HCT116 (cell line): ENCODE measurements around the gene APBA3. TPM values are rescaled to one million over a fixed set of nuclear protein-coding genes. Genes with fewer than 3 reads are reported as not detected.

Experiments
- ATAC-seq: fragments of 200-7000 bp; cut with Tn5 transposase; 2 replicates; pipeline ENCODE4 v1.9.1; 2020; ENCODE audit warnings: mild to moderate bottlenecking, moderate library complexity
- BruUV-seq: library from RNA; stranded (reverse); fragments of 400-500 nt; replicated peaks from 2 replicates; lab custom pipeline; 2021; lab: Mats Ljungman, UMichigan
- CTCF ChIA-PET: fragments of 300-600 bp; sonication (Branson Sonifier 250); formaldehyde crosslinking; loops from one replicate; lab custom pipeline; 2021; ENCODE audit warnings: antibody characterized with exemption; lab: Charles Lee
- POLR2A ChIA-PET: fragments of 300-600, 350-600 bp; sonication (Branson Sonifier 250); formaldehyde crosslinking; loops from one replicate; lab custom pipeline; 2021; ENCODE audit warnings: antibody characterized with exemption; lab: Charles Lee
- RAD21 ChIA-PET, 2 experiments: fragments of 300-600 bp; sonication (Branson Sonifier 250); formaldehyde crosslinking; loops; one replicate each; lab custom pipeline; 2023; ENCODE audit warnings: low total read pairs in 2 of 2; ENCODE audit not compliant: uncharacterized antibody in 2 of 2, unreplicated experiment in 2 of 2, low non-redundant PET in 1 of 2; lab: Charles Lee
- DNase-seq: peaks from one replicate; pipeline ENCODE4 v3.0.0-alpha.2; 2010; ENCODE audit warnings: low read depth, low spot score
- H2AFZ ChIP-seq: fragments of 200-600 bp; shearing (Covaris generic), sonication (generic); 2 replicates; pipeline ENCODE4 v1.6.1; 2017; ENCODE audit warnings: low read depth, mixed run types, mixed read lengths, antibody characterized with exemption, low read length; ENCODE audit not compliant: poor library complexity, severe bottlenecking
- H3K27ac ChIP-seq: 2 replicates; pipeline ENCODE4 v1.5.1; 2012; ENCODE audit warnings: low read depth, low read length
- H3K27me3 ChIP-seq: fragments of 200-600 bp; sonication (generic); 2 replicates; pipeline ENCODE4 v1.6.1; 2016; ENCODE audit warnings: mixed run types, low read length, mixed read lengths; ENCODE audit not compliant: insufficient read depth
- H3K36me3 ChIP-seq, 2 experiments: fragments of 200-500 bp in 1 of 2; fragments of 200-600 bp in 1 of 2; sonication (Bioruptor generic) in 1 of 2; sonication (generic) in 1 of 2; 2 replicates each; pipeline versions ENCODE4 v1.5.1 to v1.6.1; 2014 to 2016; ENCODE audit warnings: low read length in 2 of 2, inconsistent platforms in 1 of 2, mixed read lengths in 1 of 2, mixed run types in 1 of 2; ENCODE audit not compliant: insufficient read depth in 2 of 2, control insufficient read depth in 1 of 2
- H3K4me1 ChIP-seq, 2 experiments: fragments of 200-600 bp in 1 of 2; sonication (generic) in 1 of 2; 2 replicates each; pipeline versions ENCODE4 v1.5.1 to v1.6.1; 2012 to 2017; ENCODE audit warnings: low read length in 2 of 2, inconsistent platforms in 1 of 2, mild to moderate bottlenecking in 1 of 2, mixed read lengths in 1 of 2, mixed run types in 1 of 2, moderate library complexity in 1 of 2; ENCODE audit not compliant: insufficient read depth in 2 of 2, control insufficient read depth in 1 of 2
- H3K4me2 ChIP-seq: fragments of 200-600 bp; sonication (generic); 2 replicates; pipeline ENCODE4 v1.6.1; 2017; ENCODE audit warnings: mixed run types, low read length, mixed read lengths
- H3K4me3 ChIP-seq, 2 experiments: fragments of 200-600 bp in 1 of 2; sonication (generic) in 1 of 2; replicated peaks in 1 of 2; 2 replicates each; pipeline ENCODE4 v1.5.1; 2011 to 2016; ENCODE audit warnings: low read length in 2 of 2, control low read depth in 1 of 2, low read depth in 1 of 2, mild to moderate bottlenecking in 1 of 2, mixed read lengths in 1 of 2, mixed run types in 1 of 2
- H3K79me2 ChIP-seq: fragments of 200-600 bp; sonication (generic); 2 replicates; pipeline ENCODE4 v1.6.1; 2017; ENCODE audit warnings: mild to moderate bottlenecking, mixed run types, low read length, moderate library complexity, mixed read lengths; ENCODE audit not compliant: insufficient read depth
- H3K9ac ChIP-seq: fragments of 200-600 bp; sonication (generic); 2 replicates; pipeline ENCODE4 v1.6.1; 2016; ENCODE audit warnings: low read length, mixed read lengths
- H3K9me2 ChIP-seq: fragments of 200-600 bp; sonication (generic), shearing (Covaris generic); 2 replicates; pipeline ENCODE4 v1.6.1; 2017; ENCODE audit warnings: mixed run types, mild to moderate bottlenecking, moderate library complexity; ENCODE audit not compliant: insufficient read depth
- H3K9me3 ChIP-seq, 2 experiments: fragments of 200-500 bp in 1 of 2; fragments of 200-600 bp in 1 of 2; sonication (Bioruptor generic) in 1 of 2; sonication (generic) in 1 of 2; 2 replicates each; pipeline ENCODE4 v1.6.1; 2014 to 2017; ENCODE audit warnings: low read length in 2 of 2, mixed read lengths in 2 of 2, inconsistent platforms in 1 of 2, low read depth in 1 of 2, mild to moderate bottlenecking in 1 of 2, mixed run types in 1 of 2, moderate library complexity in 1 of 2; ENCODE audit not compliant: control insufficient read depth in 1 of 2, insufficient read depth in 1 of 2
- H4K20me1 ChIP-seq: fragments of 200-600 bp; sonication (generic), shearing (Covaris generic); 2 replicates; pipeline ENCODE4 v1.6.1; 2017; ENCODE audit warnings: mixed run types, mild to moderate bottlenecking, moderate library complexity; ENCODE audit not compliant: insufficient read depth
- ATF3 ChIP-seq: IDR thresholded peaks from 2 replicates; pipeline ENCODE4 v1.6.1; 2012
- CBX3 ChIP-seq: IDR thresholded peaks from 2 replicates; pipeline ENCODE4 v1.6.1; 2012; ENCODE audit warnings: low read depth
- EZH2phosphoT487 ChIP-seq: fragments of 200-600 bp; IDR thresholded peaks from 2 replicates; pipeline ENCODE4 v1.6.1; 2018; ENCODE audit warnings: antibody characterized with exemption, borderline replicate concordance
- FOSL1 ChIP-seq: IDR thresholded peaks from 2 replicates; pipeline ENCODE4 v1.6.1; 2012; ENCODE audit warnings: low read depth
- JUND ChIP-seq: IDR thresholded peaks from 2 replicates; pipeline ENCODE4 v1.6.1; 2012
- MAX ChIP-seq: IDR thresholded peaks from 2 replicates; pipeline ENCODE4 v1.6.1; 2012
- RAD21 ChIP-seq: IDR thresholded peaks from 2 replicates; pipeline ENCODE4 v1.6.1; 2012; ENCODE audit warnings: low read depth, mild to moderate bottlenecking
- SRF ChIP-seq: IDR thresholded peaks from 2 replicates; pipeline ENCODE4 v1.6.1; 2012; ENCODE audit warnings: low read depth
- YY1 ChIP-seq: IDR thresholded peaks from 2 replicates; pipeline ENCODE4 v1.6.1; 2011; ENCODE audit warnings: low read length, low read depth, moderate library complexity, mild to moderate bottlenecking; ENCODE audit not compliant: insufficient replicate concordance; ENCODE audit errors: extremely low read depth
- ZBTB33 ChIP-seq: IDR thresholded peaks from 2 replicates; pipeline ENCODE4 v1.6.1; 2011; ENCODE audit warnings: mild to moderate bottlenecking, low read length, moderate library complexity; ENCODE audit not compliant: insufficient replicate concordance; ENCODE audit errors: extremely low read depth
- intact Hi-C: fragments of 100-400 bp; cut with micrococcal nuclease; formaldehyde crosslinking; loops from 2 replicates; pipeline ENCODE4 v1.10.0; 2022
- total RNA-seq: library from RNA; stranded (reverse); gene quantifications from one replicate; pipeline ENCODE4 v1.2.1, GENCODE V29; 2021; ENCODE audit not compliant: unreplicated experiment

Gene APBA3
- total RNA-seq, 1 experiment from 2014 or later, result 29.5 TPM

- Histone ChIP-seq H3K4me2 (no peak overlapping the region), H3K9me3 (peaks cover 0 to 5% of the 10 kb centered on the region in 2 experiments; a peak in 2 of 4 replicates), H3K9ac (no peak overlapping the region), H3K4me1 (no peaks in the 10 kb centered on the region), H3K9me2 (no peaks in the 10 kb centered on the region), H4K20me1 (no peaks in the 10 kb centered on the region), H3K4me3 (no peak overlapping the region), H3K79me2 (no peaks in the 10 kb centered on the region), H3K27ac (no peak overlapping the region), H3K36me3 (no peaks in the 10 kb centered on the region), H3K27me3 (no peaks in the 10 kb centered on the region), H2AFZ (no peak overlapping the region)
- ChIA-PET RAD21 (no interaction called here), CTCF (no interaction called here), POLR2A (no interaction called here)
- no peak for DNase-seq
- intact Hi-C loops, result no loop called here
- no peak for ATAC-seq
- TF ChIP-seq SRF, result no peak
- TF ChIP-seq CBX3, result no peak
- no peak for TF ChIP-seq JUND
- BruUV-seq, result no TSS peak
These were observed 45.6 kb upstream of the APBA3 start for GRCh38 chr19:3807131-3807480.

- Histone ChIP-seq H3K9me2 (no peaks in the 10 kb centered on the region), H3K36me3 (no peaks in the 10 kb centered on the region), H4K20me1 (no peaks in the 10 kb centered on the region), H3K27me3 (no peaks in the 10 kb centered on the region), H3K4me1 (no peaks in the 10 kb centered on the region), H3K4me3 (no peak overlapping the region), H3K4me2 (no peak overlapping the region), H2AFZ (no peak overlapping the region), H3K79me2 (no peaks in the 10 kb centered on the region), H3K9ac (no peak overlapping the region), H3K27ac (no peak overlapping the region), H3K9me3 (peaks cover 0 to 5% of the 10 kb centered on the region in 2 experiments; a peak in 2 of 4 replicates)
- BruUV-seq, result no TSS peak
- no peak for ATAC-seq
- ChIA-PET RAD21 (no interaction called here), CTCF (no interaction called here), POLR2A (no interaction called here)
- DNase-seq, result no peak
- intact Hi-C loops, result no loop called here
- TF ChIP-seq RAD21, result no peak
- TF ChIP-seq FOSL1, result no peak
These were observed 44.4 kb upstream of the APBA3 start for GRCh38 chr19:3805859-3806258.

- intact Hi-C loops, result no loop called here
- POLR2A ChIA-PET, result no interaction called here
- no peaks in the 10 kb centered on the region for H3K36me3 ChIP-seq
- CTCF ChIA-PET, result no interaction called here
- no peak overlapping the region for H3K9ac ChIP-seq
- no peaks in the 10 kb centered on the region for H3K4me1 ChIP-seq
- no peak for ATAC-seq
- H3K4me2 ChIP-seq, result no peak overlapping the region
- BruUV-seq, result no TSS peak
- peaks cover 0 to 5% of the 10 kb centered on the region in 2 experiments; a peak in 2 of 4 replicates for H3K9me3 ChIP-seq
- no peaks in the 10 kb centered on the region for H3K79me2 ChIP-seq
- H3K9me2 ChIP-seq, result no peaks in the 10 kb centered on the region
- no peak overlapping the region for H3K27ac ChIP-seq
- H3K4me3 ChIP-seq, result no peak overlapping the region
- H4K20me1 ChIP-seq, result no peaks in the 10 kb centered on the region
- no peaks in the 10 kb centered on the region for H3K27me3 ChIP-seq
- no peak for DNase-seq
- RAD21 ChIA-PET, result no interaction called here
- no peak overlapping the region for H2AFZ ChIP-seq
- TF ChIP-seq ZBTB33 (no peak), MAX (no peak), ATF3 (no peak), YY1 (no peak), EZH2phosphoT487 (no peak)
These were observed 42.9 kb upstream of the APBA3 start for GRCh38 chr19:3804429-3804828.
